ENCODE measurements around the gene DRGX.

The DRGX gene

GRCh38 chr10:49320191-49320590 is 75.7 kb downstream of the DRGX start:
- Histone ChIP-seq H3K27ac (replicated peaks) (no peak overlapping the region), H3K4me3 (replicated peaks; ENCODE audit: insufficient read depth, low read length) (no peak overlapping the region), H3K27me3 (ENCODE audit: insufficient read depth, poor library complexity, severe bottlenecking) (no peaks in the 10 kb centered on the region)
- DNase-seq (ENCODE audit: low read depth in 1 of 2, low spot score in 1 of 2) = no peak
- TF ChIP-seq, protein P1, sequence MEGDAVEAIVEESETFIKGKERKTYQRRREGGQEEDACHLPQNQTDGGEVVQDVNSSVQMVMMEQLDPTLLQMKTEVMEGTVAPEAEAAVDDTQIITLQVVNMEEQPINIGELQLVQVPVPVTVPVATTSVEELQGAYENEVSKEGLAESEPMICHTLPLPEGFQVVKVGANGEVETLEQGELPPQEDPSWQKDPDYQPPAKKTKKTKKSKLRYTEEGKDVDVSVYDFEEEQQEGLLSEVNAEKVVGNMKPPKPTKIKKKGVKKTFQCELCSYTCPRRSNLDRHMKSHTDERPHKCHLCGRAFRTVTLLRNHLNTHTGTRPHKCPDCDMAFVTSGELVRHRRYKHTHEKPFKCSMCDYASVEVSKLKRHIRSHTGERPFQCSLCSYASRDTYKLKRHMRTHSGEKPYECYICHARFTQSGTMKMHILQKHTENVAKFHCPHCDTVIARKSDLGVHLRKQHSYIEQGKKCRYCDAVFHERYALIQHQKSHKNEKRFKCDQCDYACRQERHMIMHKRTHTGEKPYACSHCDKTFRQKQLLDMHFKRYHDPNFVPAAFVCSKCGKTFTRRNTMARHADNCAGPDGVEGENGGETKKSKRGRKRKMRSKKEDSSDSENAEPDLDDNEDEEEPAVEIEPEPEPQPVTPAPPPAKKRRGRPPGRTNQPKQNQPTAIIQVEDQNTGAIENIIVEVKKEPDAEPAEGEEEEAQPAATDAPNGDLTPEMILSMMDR (IDR thresholded peaks at IDR 0.05; ENCODE audit: insufficient read depth, low read length) = no peak
- TF ChIP-seq REST (IDR thresholded peaks at IDR 0.05; ENCODE audit: insufficient replicate concordance, low read depth) (no peak), POLR2AphosphoS5 (IDR thresholded peaks at IDR 0.05; ENCODE audit: low read depth) (no peak), GABPA (IDR thresholded peaks at IDR 0.05; ENCODE audit: low read depth) (no peak), SPI1 (IDR thresholded peaks at IDR 0.05; ENCODE audit: borderline replicate concordance, low read depth) (no peak)

DNA sequence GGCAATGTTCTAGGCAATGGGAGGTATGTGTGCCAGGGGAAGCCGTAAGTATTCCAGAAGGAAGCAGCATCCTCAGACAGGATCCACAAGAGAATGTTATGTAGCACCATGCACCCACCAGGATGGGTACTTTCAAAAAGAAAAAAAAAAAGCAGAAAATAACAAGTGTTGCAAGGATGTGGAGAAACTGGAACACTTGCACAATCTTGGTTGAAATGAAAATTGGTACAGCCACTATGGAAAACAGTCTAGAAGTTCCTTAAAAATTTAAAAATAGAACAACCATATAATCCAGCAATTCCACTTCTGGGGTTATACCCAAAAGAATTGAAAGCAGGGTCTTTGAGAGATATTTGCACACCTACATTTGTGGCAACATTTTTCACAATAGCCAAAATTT is 76.7 kb downstream of the DRGX start:
- TF ChIP-seq POLR2AphosphoS5 (IDR thresholded peaks at IDR 0.05; ENCODE audit: low read depth) (no peak), REST (IDR thresholded peaks at IDR 0.05; ENCODE audit: insufficient replicate concordance, low read depth) (no peak), GABPA (IDR thresholded peaks at IDR 0.05; ENCODE audit: low read depth) (no peak), SPI1 (IDR thresholded peaks at IDR 0.05; ENCODE audit: borderline replicate concordance, low read depth) (no peak)
- TF ChIP-seq, protein P1 (IDR thresholded peaks at IDR 0.05; ENCODE audit: insufficient read depth, low read length) = no peak
- DNase-seq (ENCODE audit: low read depth in 1 of 2, low spot score in 1 of 2) = no peak
- Histone ChIP-seq H3K27me3 (ENCODE audit: insufficient read depth, poor library complexity, severe bottlenecking) (no peaks in the 10 kb centered on the region), H3K4me3 (replicated peaks; ENCODE audit: insufficient read depth, low read length) (no peak overlapping the region), H3K27ac (replicated peaks) (no peak overlapping the region)

GRCh38 chr10:49318755-49319154 is 77.1 kb downstream of the DRGX start:
- no peak for DNase-seq (ENCODE audit: low read depth in 1 of 2, low spot score in 1 of 2)
- Histone ChIP-seq H3K27ac (replicated peaks) (no peak overlapping the region), H3K4me3 (replicated peaks; ENCODE audit: insufficient read depth, low read length) (no peak overlapping the region), H3K27me3 (ENCODE audit: insufficient read depth, poor library complexity, severe bottlenecking) (no peaks in the 10 kb centered on the region)
- TF ChIP-seq POLR2AphosphoS5 (IDR thresholded peaks at IDR 0.05; ENCODE audit: low read depth) (no peak), GABPA (IDR thresholded peaks at IDR 0.05; ENCODE audit: low read depth) (no peak)

GRCh38 chr10:49318028-49318427 is 77.9 kb downstream of the DRGX start:
- TF ChIP-seq REST (IDR thresholded peaks at IDR 0.05; ENCODE audit: insufficient replicate concordance, low read depth) = no peak
- TF ChIP-seq GABPA (IDR thresholded peaks at IDR 0.05; ENCODE audit: low read depth) = no peak
- TF ChIP-seq SPI1 (IDR thresholded peaks at IDR 0.05; ENCODE audit: borderline replicate concordance, low read depth) = no peak
- TF ChIP-seq, protein P1 (IDR thresholded peaks at IDR 0.05; ENCODE audit: insufficient read depth, low read length) = no peak
- no peak for TF ChIP-seq POLR2AphosphoS5 (IDR thresholded peaks at IDR 0.05; ENCODE audit: low read depth)
- Histone ChIP-seq H3K4me3 (replicated peaks; ENCODE audit: insufficient read depth, low read length) (no peak overlapping the region), H3K27me3 (ENCODE audit: insufficient read depth, poor library complexity, severe bottlenecking) (no peaks in the 10 kb centered on the region), H3K27ac (replicated peaks) (no peak overlapping the region)
- DNase-seq (ENCODE audit: low read depth in 1 of 2, low spot score in 1 of 2) = no peak
